Neuron (in vitro differentiated cells): ENCODE measurements around the gene EXD1.

Experiments used
- H2AFZ ChIP-seq: one replicate; pipeline ENCODE4 v1.6.1; 2013; ENCODE audit warnings: low read depth, mild to moderate bottlenecking, inconsistent platforms, low read length, moderate library complexity
- H3K27me3 ChIP-seq: one replicate; pipeline ENCODE4 v1.6.1; 2013; ENCODE audit warnings: low read length; ENCODE audit not compliant: insufficient read depth
- H3K36me3 ChIP-seq: one replicate; pipeline ENCODE4 v1.6.1; 2013; ENCODE audit warnings: low read length; ENCODE audit not compliant: insufficient read depth
- H3K4me1 ChIP-seq: one replicate; pipeline ENCODE4 v1.6.1; 2013; ENCODE audit warnings: low read length; ENCODE audit not compliant: insufficient read depth
- H3K4me3 ChIP-seq: 2 replicates; pipeline ENCODE4 v1.5.1; 2013; ENCODE audit warnings: mild to moderate bottlenecking, low read length, moderate library complexity
- H3K9me3 ChIP-seq: one replicate; pipeline ENCODE4 v1.6.1; 2013; ENCODE audit warnings: low read length

Gene EXD1

DNA sequence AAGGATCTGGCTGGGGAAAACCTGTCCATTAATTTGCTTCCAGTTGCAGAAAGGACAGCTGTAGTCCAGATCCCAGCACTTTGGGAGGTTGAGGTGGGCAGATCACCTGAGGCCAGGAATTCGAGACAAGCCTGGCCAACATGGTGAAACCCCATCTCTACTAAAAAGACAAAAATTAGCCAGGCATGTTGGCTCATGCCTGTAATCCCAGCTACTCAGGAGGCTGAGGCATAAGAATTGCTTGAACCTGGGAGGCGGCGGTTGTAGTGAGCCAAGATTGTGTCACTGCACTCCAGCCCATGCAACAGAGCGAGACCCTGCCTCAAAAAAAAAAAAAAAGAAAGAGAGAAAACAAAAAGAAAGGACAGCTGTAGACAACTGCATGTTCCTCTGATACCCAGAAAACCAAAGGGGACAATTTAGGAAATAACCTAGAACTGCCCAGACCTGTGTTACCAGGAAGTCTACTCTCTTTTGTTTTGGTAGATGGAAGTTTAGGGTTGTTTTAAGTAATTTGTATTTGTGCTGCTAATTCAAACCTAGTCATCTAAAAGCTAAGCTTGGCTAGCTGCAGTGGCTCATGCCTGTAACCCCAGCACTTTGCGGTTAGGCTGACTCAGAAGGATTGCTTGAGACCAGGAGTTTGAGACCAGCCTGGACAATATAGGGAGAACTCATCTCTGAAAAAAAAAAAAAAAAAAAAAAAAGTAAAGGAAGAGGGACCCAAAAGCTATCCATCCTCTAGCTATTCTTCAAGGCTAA lies 22.7 kb downstream of the EXD1 start:
- Histone ChIP-seq H3K27me3 (no peaks in the 10 kb centered on the region), H3K4me3 (no peak overlapping the region), H3K36me3 (no peaks in the 10 kb centered on the region), H3K4me1 (no peaks in the 10 kb centered on the region), H3K9me3 (no peaks in the 10 kb centered on the region), H2AFZ (no peak overlapping the region)

- Histone ChIP-seq H3K4me3 (no peak overlapping the region), H3K9me3 (no peaks in the 10 kb centered on the region), H2AFZ (no peak overlapping the region), H3K4me1 (no peaks in the 10 kb centered on the region), H3K27me3 (no peaks in the 10 kb centered on the region), H3K36me3 (no peaks in the 10 kb centered on the region)
Measured at GRCh38 chr15:41205315-41205714, 25.2 kb downstream of the EXD1 start.

GRCh38 chr15:41203395-41203794 lies 27.2 kb downstream of the EXD1 start:
- Histone ChIP-seq H3K4me3 (no peak overlapping the region), H2AFZ (no peak overlapping the region), H3K27me3 (no peaks in the 10 kb centered on the region), H3K36me3 (no peaks in the 10 kb centered on the region), H3K9me3 (no peaks in the 10 kb centered on the region), H3K4me1 (no peaks in the 10 kb centered on the region)

DNA sequence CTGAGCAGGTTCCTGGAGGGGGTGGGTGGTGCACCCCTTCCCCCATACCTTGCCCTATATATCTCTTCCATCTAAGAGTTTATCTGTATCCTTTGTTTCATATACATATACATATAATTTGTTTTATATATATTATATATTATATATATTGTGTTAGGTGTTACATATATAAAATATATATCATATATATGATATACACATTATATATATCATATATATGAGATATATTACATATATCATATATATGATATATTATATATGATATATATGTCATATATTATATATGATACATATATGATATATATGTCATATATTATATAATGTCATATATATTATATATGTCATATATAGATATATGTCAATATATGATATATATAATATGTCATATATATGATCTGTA lies 31.1 kb downstream of the EXD1 start:
- Histone ChIP-seq H3K4me1 (no peaks in the 10 kb centered on the region), H3K27me3 (no peaks in the 10 kb centered on the region), H3K9me3 (no peaks in the 10 kb centered on the region), H2AFZ (no peak overlapping the region), H3K4me3 (no peak overlapping the region), H3K36me3 (no peaks in the 10 kb centered on the region)

- Histone ChIP-seq H2AFZ (no peak overlapping the region), H3K27me3 (no peaks in the 10 kb centered on the region), H3K4me3 (no peak overlapping the region), H3K36me3 (no peaks in the 10 kb centered on the region), H3K9me3 (no peaks in the 10 kb centered on the region), H3K4me1 (no peaks in the 10 kb centered on the region)
Measured at GRCh38 chr15:41194444-41194843, 36.1 kb downstream of the EXD1 start.

DNA sequence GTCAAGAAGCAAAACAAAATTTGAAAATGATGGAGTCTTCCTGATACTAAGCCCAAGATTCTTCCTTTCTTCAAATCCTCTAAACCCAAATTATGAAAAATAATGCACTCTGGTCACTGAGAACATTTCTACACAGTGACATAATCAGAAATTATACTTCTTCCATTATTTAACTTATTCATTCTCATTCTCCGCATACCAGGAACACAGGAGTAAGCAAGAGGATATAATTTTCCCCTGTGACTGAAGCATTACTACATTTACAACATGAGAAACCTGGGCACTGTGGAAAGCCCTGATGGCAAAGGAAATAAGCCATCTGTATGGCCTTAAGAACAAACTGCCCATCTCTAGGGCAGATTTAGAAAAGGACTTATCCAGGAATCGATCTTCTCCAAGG lies 47.0 kb downstream of the EXD1 start:
- Histone ChIP-seq H3K36me3 (no peaks in the 10 kb centered on the region), H2AFZ (no peak overlapping the region), H3K4me1 (peaks cover 9% of the 10 kb centered on the region), H3K9me3 (no peaks in the 10 kb centered on the region), H3K27me3 (no peaks in the 10 kb centered on the region), H3K4me3 (no peak overlapping the region)

GRCh38 chr15:41182266-41182665 lies 48.3 kb downstream of the EXD1 start:
- Histone ChIP-seq H3K4me1 (peaks cover 9% of the 10 kb centered on the region), H3K4me3 (no peak overlapping the region), H3K36me3 (no peaks in the 10 kb centered on the region), H3K27me3 (no peaks in the 10 kb centered on the region), H3K9me3 (no peaks in the 10 kb centered on the region), H2AFZ (no peak overlapping the region)

GRCh38 chr15:41180206-41180789 lies 50.3 kb downstream of the EXD1 start:
- Histone ChIP-seq H3K4me1 (peaks cover 9% of the 10 kb centered on the region), H3K36me3 (no peaks in the 10 kb centered on the region), H3K4me3 (no peak overlapping the region), H3K27me3 (no peaks in the 10 kb centered on the region), H3K9me3 (no peaks in the 10 kb centered on the region), H2AFZ (no peak overlapping the region)

GRCh38 chr15:41169781-41170180 lies 60.8 kb downstream of the EXD1 start:
- no peaks in the 10 kb centered on the region for H3K4me1 ChIP-seq
- no peaks in the 10 kb centered on the region for H3K36me3 ChIP-seq
- no peak overlapping the region for H3K4me3 ChIP-seq
- no peaks in the 10 kb centered on the region for H3K27me3 ChIP-seq
- no peaks in the 10 kb centered on the region for H3K9me3 ChIP-seq
- no peak overlapping the region for H2AFZ ChIP-seq

GRCh38 chr15:41169086-41169485 lies 61.5 kb downstream of the EXD1 start:
- Histone ChIP-seq H3K27me3 (no peaks in the 10 kb centered on the region), H3K36me3 (no peaks in the 10 kb centered on the region), H3K4me3 (no peak overlapping the region), H2AFZ (no peak overlapping the region), H3K4me1 (no peaks in the 10 kb centered on the region), H3K9me3 (no peaks in the 10 kb centered on the region)

- Histone ChIP-seq H3K36me3 (no peaks in the 10 kb centered on the region), H3K4me3 (no peak overlapping the region), H3K9me3 (no peaks in the 10 kb centered on the region), H2AFZ (no peak overlapping the region), H3K27me3 (no peaks in the 10 kb centered on the region), H3K4me1 (no peaks in the 10 kb centered on the region)
Measured at GRCh38 chr15:41161736-41162135, 68.8 kb downstream of the EXD1 start.

DNA sequence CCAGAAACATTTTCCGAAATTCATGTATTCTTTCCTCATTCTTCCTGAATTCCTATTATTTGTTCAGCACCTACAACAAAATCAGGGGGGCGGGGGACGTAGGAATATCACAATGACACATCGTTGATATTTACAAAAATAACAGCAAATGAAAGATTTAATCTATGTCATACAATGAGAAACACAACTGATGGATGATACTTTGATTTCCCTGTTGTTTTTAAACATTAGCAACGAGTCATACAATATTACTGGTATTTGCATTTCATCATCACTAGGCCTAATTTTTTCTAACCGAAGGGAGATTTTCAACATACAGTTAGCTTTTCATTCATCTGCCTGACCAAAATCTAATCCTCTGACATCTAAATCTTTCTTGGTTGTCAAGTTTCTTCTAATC lies 69.2 kb downstream of the EXD1 start:
- Histone ChIP-seq H3K9me3 (no peaks in the 10 kb centered on the region), H3K4me3 (no peak overlapping the region), H3K4me1 (no peaks in the 10 kb centered on the region), H3K27me3 (no peaks in the 10 kb centered on the region), H3K36me3 (no peaks in the 10 kb centered on the region), H2AFZ (no peak overlapping the region)

GRCh38 chr15:41160639-41161315 lies 69.8 kb downstream of the EXD1 start:
- Histone ChIP-seq H3K9me3 (no peaks in the 10 kb centered on the region), H3K36me3 (no peaks in the 10 kb centered on the region), H3K4me1 (no peaks in the 10 kb centered on the region), H3K27me3 (no peaks in the 10 kb centered on the region), H2AFZ (no peak overlapping the region), H3K4me3 (no peak overlapping the region)
